ENCODE results near the gene SERPINB5. TPM values are rescaled to one million over a fixed set of nuclear protein-coding genes. Genes with fewer than 3 reads are reported as not detected.

SERPINB5 gene
- total RNA-seq, 1 donor from 2014 or later = not detected

DNA sequence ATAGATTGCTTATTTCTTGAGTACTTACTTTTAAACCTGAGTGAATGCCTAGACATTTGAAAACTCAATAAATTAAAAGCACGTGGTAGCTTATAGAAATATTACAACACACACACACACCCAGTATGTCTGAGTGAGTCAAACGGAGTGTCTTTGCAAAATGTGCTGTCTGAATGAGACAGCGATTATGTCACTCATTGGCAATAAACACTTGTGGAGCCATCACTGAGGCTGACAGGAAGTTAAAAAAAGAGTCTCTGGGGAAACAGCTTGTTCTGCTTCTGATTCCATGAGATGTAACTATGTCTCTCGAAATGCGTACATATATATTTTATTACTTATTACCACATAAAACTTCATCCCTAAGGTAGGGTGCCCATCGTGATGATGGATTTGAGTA is 32.2 kb upstream of the SERPINB5 start:
- no peaks in the 10 kb centered on the region for H3K27me3 ChIP-seq (ENCODE audit: low read depth)
- no peak for DNase-seq
- H3K9me3 ChIP-seq (replicated peaks) = no peaks in the 10 kb centered on the region
- TF ChIP-seq, protein P1, sequence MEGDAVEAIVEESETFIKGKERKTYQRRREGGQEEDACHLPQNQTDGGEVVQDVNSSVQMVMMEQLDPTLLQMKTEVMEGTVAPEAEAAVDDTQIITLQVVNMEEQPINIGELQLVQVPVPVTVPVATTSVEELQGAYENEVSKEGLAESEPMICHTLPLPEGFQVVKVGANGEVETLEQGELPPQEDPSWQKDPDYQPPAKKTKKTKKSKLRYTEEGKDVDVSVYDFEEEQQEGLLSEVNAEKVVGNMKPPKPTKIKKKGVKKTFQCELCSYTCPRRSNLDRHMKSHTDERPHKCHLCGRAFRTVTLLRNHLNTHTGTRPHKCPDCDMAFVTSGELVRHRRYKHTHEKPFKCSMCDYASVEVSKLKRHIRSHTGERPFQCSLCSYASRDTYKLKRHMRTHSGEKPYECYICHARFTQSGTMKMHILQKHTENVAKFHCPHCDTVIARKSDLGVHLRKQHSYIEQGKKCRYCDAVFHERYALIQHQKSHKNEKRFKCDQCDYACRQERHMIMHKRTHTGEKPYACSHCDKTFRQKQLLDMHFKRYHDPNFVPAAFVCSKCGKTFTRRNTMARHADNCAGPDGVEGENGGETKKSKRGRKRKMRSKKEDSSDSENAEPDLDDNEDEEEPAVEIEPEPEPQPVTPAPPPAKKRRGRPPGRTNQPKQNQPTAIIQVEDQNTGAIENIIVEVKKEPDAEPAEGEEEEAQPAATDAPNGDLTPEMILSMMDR (IDR thresholded peaks at IDR 0.05; ENCODE audit: borderline replicate concordance) = no peak
- H3K27ac ChIP-seq (replicated peaks) = peak overlapping the region; percentile 20
- intact Hi-C loops (cut with micrococcal nuclease) = no loop called here
- no peaks in the 10 kb centered on the region for H3K4me1 ChIP-seq
- H3K4me3 ChIP-seq = no peak overlapping the region
- H3K36me3 ChIP-seq = no peaks in the 10 kb centered on the region

DNA sequence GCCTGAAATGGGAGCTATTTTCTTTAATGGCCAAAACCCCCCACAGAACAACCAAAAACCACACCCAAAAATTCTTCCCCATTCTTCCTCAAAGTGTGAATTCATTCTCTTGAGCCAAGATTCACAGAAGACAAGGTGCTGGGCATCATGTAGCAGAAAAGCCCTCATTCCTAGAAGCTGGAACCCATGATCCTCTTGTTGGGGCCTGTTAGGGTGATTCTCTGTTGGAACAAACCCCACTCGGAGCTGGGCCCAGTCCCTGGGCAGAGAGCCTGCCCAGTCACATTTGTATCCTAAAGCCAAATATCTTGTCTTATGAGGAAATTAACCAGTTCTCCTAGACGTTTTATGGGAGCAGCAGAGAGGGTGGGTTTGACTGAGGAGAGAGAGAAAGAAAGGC is 31.7 kb upstream of the SERPINB5 start:
- no peak overlapping the region for H3K4me3 ChIP-seq
- peak overlapping the region; percentile 20 for H3K27ac ChIP-seq (replicated peaks)
- H3K36me3 ChIP-seq = no peaks in the 10 kb centered on the region
- TF ChIP-seq, protein P1 (IDR thresholded peaks at IDR 0.05; ENCODE audit: borderline replicate concordance) = no peak
- no peaks in the 10 kb centered on the region for H3K27me3 ChIP-seq (ENCODE audit: low read depth)
- DNase-seq = no peak
- H3K4me1 ChIP-seq = no peaks in the 10 kb centered on the region
- intact Hi-C loops (cut with micrococcal nuclease) = no loop called here
- H3K9me3 ChIP-seq (replicated peaks) = no peaks in the 10 kb centered on the region

DNA sequence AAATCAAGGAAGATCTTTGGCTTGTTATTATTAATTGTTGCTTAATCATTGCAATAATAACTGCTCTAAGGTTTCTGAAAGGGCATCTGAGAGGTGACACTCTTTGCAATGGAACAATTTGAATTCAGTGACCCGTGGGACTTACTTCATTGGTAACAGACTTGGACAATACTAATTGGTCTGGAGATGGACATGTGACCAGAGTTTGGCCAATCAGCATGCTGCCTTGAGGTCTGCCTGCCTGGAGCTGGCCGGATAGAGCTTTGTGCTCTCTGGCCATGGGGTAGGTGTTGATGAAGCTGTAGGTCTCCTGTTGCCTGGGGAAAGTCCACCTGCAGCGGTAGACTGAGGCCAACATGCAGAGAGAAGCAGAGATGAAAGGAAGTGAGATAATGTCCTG is 30.5 kb upstream of the SERPINB5 start:
- H3K9me3 ChIP-seq (replicated peaks) = no peaks in the 10 kb centered on the region
- no peak overlapping the region for H3K4me3 ChIP-seq
- no peaks in the 10 kb centered on the region for H3K27me3 ChIP-seq (ENCODE audit: low read depth)
- no peaks in the 10 kb centered on the region for H3K36me3 ChIP-seq
- intact Hi-C loops (cut with micrococcal nuclease) = no loop called here
- DNase-seq = no peak
- H3K27ac ChIP-seq (replicated peaks) = no peak overlapping the region
- H3K4me1 ChIP-seq = no peaks in the 10 kb centered on the region
- TF ChIP-seq, protein P1 (IDR thresholded peaks at IDR 0.05; ENCODE audit: borderline replicate concordance) = no peak

DNA sequence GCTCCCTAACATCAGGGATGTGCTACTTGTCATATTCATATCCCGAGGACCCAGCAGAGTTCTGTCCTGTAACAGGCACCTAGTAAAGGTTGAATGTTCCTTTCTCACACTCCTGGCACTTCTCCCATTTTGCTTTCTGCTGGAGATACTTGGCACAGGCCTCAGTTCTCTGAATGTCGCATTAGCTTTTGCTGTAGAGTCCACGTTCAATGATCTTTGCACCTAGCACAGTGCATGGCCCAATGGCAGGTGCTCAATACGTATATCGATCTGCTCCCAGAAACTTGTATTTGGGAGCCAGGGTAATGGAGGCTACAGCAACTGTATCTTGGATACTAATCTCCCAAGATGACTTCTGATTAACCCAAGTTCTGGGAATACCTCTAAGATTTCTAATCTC is 29.7 kb upstream of the SERPINB5 start:
- Histone ChIP-seq H3K27ac (replicated peaks) (no peak overlapping the region), H3K36me3 (no peaks in the 10 kb centered on the region), H3K4me3 (no peak overlapping the region), H3K4me1 (peaks cover 6% of the 10 kb centered on the region), H3K27me3 (ENCODE audit: low read depth) (no peaks in the 10 kb centered on the region), H3K9me3 (replicated peaks) (no peaks in the 10 kb centered on the region)
- TF ChIP-seq, protein P1 (IDR thresholded peaks at IDR 0.05; ENCODE audit: borderline replicate concordance) = no peak
- DNase-seq = no peak
- intact Hi-C loops (cut with micrococcal nuclease) = no loop called here

DNA sequence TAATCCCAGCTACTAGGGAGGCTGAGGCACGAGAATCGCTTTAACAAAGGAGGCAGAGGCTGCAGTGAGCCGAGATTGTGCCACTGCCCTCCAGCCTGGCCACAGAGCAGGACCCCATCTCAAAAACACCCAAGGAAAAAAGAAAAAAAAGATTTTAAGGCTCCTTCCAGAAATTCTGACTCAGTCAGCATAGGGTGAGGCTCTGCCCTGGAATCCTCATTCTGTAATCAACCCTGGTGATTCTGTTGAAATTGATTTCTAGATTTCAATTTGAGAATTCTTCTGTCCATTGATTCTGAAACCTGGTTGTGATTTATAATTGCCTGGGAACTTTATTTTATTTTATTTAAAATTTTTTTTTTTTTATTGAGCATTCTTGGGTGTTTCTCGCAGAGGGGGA is 27.3 kb upstream of the SERPINB5 start:
- no peak overlapping the region for H3K27ac ChIP-seq (replicated peaks)
- TF ChIP-seq, protein P1 (IDR thresholded peaks at IDR 0.05; ENCODE audit: borderline replicate concordance) = no peak

More for the DNA sequence above, 27.3 kb upstream of the SERPINB5 start:
- Histone ChIP-seq H3K4me3 (no peak overlapping the region), H3K27me3 (ENCODE audit: low read depth) (no peaks in the 10 kb centered on the region), H3K9me3 (replicated peaks) (no peaks in the 10 kb centered on the region), H3K4me1 (peaks cover 15% of the 10 kb centered on the region), H3K36me3 (no peaks in the 10 kb centered on the region)
- DNase-seq = no peak
- intact Hi-C loops (cut with micrococcal nuclease) = no loop called here
